ENCODE results near the gene FRK.

DNA sequence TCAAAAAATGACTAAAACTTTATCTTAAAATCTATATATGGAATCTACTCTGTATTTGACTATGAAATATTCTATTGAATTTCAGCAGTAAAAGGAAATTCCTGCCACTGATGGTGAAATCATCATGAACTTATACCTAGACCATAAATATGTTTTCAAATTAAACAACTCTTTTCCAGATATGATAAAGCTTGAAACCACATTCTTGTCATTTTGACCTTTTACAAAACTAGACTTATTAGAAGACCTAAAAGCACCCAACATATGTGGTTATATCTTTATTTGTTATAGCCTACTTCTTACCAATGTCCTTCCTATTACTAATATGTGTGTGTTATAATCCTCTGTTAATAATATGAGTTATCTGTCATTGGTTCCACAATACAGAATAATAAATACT, 35.3 kb downstream of the FRK start:
- TF ChIP-seq, protein P1, sequence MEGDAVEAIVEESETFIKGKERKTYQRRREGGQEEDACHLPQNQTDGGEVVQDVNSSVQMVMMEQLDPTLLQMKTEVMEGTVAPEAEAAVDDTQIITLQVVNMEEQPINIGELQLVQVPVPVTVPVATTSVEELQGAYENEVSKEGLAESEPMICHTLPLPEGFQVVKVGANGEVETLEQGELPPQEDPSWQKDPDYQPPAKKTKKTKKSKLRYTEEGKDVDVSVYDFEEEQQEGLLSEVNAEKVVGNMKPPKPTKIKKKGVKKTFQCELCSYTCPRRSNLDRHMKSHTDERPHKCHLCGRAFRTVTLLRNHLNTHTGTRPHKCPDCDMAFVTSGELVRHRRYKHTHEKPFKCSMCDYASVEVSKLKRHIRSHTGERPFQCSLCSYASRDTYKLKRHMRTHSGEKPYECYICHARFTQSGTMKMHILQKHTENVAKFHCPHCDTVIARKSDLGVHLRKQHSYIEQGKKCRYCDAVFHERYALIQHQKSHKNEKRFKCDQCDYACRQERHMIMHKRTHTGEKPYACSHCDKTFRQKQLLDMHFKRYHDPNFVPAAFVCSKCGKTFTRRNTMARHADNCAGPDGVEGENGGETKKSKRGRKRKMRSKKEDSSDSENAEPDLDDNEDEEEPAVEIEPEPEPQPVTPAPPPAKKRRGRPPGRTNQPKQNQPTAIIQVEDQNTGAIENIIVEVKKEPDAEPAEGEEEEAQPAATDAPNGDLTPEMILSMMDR (IDR thresholded peaks at IDR 0.05; ENCODE audit: poor library complexity), result no peak
- TF ChIP-seq EZH2 (IDR thresholded peaks at IDR 0.05; ENCODE audit: borderline replicate concordance), result no peak
- no peak for TF ChIP-seq EZH2phosphoT487 (IDR thresholded peaks at IDR 0.05; ENCODE audit: low read depth, severe bottlenecking, unreplicated experiment)
